ENCODE results near the gene MTIF3. TPM values are rescaled to one million over a fixed set of nuclear protein-coding genes. Genes with fewer than 3 reads are reported as not detected.
A peak's percentile ranks its signal among the peaks of the same experiment; 100 is the strongest.

MTIF3 gene, protein sequence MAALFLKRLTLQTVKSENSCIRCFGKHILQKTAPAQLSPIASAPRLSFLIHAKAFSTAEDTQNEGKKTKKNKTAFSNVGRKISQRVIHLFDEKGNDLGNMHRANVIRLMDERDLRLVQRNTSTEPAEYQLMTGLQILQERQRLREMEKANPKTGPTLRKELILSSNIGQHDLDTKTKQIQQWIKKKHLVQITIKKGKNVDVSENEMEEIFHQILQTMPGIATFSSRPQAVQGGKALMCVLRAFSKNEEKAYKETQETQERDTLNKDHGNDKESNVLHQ
- polyA plus RNA-seq (ENCODE audit: insufficient read length) = 56.0 TPM

DNA sequence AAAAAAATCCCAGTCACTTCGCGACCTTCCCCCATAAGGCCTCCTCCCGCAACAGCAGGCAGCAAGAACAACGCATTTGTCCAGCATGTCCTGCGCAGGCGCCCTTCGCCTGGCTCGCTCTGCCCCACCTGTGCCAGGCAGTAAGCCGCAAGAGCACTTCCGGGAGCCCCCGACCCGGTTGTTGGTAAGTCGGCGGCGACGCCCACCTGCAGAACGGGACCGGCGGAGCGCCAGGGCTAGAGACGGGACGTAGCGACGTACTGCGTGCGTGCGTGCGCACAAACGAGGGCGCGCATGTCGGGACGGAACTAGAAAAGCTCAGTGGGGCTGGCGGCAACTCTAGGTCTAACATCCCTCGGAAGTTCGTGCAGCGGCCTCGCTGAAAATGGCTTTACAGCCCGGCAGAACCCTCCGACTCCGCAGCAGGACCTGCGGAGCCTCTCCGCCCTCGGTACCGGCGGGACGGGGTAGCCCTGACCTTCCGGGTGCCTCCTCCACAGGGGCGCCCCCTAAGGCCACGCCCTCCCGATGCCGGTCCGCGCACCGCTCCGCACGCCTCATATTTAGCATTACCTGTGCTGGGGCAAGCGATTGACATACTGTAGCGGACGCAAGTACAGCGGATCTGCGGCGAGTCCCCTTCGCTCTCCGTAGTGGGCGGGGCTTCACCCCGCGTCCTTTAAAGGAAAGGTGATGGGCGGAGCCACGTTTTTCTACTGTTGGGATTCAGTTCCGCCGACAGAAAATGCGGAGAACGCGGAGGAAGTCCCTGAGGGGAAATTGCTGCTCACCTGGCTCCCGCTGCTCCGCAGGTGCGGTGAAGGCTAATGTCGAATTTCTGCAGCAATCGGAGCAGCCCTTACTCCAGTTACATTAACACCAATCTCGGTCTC is at the start of gene MTIF3:
TSS of gene MTIF3 (minus strand) at position 629 of the 893 bp plus-strand sequence. CDS start 10,116 bp downstream, outside the sequence.
- peak; percentile 94 for DNase-seq

DNA sequence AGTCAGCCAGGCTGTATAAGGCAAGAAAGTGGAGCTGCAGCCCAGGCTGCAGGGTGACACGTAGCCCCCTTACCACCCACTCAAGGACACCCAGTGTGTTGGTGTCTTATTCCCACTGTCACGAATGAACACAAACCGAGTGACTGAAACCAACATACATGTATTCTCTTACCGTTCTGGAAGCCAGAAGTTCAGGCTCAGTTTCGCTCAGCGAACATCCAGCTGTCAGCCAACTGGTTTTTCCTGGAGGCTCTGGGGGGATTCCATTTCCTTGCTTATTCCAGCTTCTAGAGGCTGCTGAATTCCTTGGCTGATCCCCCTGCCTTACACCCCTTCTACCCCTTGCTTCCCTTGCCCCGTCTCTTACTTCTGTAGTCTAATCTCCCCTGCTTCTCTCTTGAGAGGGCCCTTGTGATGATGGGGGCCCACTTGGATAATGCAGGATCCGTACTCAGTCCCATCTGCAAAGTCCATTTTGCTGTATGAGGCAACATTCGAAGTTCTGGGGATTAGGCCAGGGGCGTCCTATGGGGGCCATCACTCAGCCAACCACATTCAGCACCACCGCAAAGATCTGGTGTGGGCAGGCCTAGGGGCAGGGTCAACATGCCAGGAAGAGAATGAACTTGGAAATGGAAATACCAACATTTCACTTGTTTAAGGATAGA is 47.3 kb upstream of the MTIF3 start:
- DNase-seq = peak; percentile 39

DNA sequence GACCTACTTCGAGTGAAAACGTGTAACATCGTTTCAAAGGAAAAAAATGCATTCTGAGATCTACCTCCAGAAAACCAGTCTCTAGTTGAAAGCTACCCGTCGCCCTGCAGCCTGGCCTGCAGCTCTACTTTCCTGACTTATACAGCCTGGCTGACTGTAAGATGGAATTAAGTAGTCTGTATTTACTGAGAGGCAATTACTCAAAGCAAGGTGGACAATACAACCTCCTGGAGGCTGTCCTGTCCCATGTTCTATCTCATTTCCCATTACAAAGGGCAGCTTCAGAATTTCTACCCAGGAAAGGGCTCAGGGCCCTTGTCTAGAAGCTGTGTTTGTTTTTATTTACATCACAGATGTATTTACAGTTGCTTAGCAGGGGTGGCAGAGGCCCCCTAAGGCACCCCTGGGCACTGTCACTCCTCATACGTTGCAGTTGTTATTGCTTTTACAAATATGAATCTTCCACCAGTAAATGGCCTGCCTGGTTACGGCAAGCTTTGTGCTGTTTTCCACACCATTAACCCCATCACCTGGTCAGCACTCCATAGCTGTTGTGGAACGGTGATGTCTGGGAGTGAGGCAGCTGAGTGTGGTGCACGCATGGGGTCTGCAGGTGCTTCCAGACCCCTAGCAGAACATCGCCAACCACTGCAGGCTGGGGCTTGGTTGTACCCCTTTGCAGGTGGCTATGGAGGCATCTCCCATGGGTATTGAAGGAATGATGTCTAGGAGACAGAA is 46.3 kb upstream of the MTIF3 start:
- no peak for DNase-seq

DNA sequence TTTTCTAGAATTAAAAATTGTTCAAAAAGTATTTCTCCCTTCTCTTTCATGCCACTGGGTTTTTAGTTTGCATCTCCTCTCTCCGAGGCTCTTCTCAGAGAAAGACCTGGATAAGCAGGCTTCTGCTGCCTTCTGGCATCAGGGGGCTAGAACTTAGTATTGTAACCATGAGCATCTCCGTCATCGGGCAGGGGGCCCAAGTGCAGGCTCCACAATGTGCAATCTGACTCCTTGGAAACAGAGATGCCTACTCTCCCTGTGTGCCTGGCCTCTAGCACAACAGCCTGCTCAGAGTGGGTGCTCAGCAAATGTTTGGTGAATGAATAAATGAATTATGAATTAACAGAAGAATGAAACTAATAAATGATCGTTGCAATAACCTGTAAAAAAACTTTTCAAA is 45.6 kb upstream of the MTIF3 start:
- DNase-seq = no peak

DNA sequence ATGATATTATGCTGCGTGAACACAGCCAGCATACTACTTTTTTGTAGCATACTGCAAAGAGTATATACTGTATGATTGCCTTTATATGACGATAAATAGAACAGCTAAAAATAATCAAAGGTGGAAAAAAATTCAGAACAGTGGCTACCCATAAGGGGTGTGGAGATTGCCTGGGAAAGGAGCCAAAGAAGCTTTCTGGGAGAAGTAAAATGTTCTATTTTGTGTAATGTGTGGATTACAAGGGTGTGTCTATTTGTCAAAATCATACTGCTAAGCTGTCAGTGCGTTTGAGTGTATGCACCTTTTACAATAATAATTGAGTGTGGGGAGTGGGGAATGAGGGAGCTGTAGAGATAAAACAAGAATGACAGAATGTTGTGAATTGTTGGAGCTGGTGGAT is 45.2 kb upstream of the MTIF3 start:
- DNase-seq = no peak

DNA sequence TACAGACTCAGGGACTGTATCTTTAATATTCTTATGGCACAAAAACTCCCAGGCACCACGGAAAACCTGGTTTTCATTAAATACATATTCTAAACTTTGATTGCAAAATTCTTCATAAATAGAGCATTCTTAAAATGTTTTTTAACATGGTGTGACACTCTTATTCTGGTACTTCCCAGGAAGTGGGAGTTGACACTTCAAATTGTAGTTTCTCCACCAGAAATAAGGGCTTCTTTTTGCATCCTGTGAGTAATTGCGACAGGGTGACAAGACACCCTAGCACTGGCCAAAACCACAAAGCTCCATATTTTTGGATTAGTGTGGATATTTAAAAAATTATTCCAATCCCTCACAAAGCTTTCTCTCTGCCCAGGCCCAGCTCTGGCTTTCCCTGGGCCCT is 43.6 kb upstream of the MTIF3 start:
- no peak for DNase-seq

DNA sequence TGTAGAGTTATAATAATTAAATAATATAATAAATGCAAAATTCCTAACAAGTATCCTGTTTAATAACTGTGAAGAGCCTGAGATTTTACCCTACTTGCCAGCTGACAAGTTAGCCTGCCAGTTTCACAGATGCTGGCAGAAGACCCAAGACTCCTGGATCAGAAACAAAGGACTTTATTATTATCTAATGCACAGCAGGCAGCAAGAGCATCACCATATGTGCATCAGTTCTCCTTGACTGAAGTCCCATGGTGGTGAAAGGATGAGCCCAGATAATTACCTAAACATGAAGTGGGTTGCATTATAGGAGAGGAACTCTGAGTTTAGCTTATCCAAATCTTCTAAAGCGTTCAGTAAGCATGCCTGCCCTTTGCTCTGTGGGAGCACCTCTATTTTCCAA is 39.1 kb upstream of the MTIF3 start:
- DNase-seq = no peak

DNA sequence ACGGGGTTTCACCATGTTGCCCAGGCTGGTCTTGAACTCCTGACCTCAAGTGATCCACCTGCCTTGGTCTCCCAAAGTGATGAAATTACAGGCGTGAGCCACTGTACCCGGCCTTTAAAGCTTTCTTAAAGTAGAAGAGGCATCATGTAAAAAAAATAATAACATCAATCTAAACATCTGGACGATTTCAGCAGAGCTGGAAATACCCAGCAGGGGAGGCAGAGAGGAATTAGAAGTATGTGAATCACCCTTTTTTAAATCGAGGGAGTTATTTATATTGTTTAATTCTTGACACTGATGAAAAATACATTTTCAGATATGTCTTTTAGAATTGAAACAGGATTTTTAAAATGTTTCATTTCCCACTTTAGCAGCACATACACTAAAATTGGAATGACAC is 37.4 kb upstream of the MTIF3 start:
- DNase-seq = no peak

DNA sequence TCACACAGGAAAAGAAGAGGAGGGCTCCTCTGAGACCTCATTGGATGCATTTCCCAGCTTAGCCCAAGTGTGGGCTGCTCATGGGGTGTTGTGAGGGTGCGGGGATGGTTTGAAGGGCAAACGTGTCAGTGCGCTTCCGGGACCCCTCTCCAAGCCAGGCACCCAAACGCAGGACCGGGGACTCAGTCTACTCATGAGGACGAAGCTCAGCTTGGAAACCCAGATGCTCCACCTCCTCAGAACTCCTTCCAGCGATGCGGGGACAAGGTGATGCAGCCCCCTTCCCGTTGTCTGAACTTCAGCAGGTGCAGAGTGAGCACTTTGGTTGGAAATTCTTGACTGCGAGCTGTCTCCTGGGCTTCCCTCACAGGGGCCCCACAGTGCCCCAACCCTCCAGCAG is 33.1 kb upstream of the MTIF3 start:
- no peak for DNase-seq

DNA sequence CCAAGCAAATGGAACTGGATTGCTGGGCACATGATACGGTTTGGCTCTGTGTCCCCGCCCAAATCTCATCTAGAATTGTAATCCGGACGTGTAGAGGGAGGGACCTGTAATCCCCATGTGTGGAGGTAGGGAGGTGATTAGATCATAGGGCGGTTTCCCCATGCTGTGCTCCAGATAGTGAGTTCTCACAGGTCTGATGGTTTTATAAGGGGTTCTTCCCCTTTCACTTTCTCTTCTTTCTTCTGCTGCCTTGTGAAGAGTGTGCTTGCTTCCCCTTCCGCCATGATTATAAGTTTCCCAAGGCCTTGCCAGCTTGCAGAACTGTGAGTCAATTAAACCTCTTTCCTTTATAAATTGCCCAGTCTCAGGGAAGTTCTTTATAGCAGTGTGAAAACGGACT is 32.6 kb upstream of the MTIF3 start:
- DNase-seq = no peak

DNA sequence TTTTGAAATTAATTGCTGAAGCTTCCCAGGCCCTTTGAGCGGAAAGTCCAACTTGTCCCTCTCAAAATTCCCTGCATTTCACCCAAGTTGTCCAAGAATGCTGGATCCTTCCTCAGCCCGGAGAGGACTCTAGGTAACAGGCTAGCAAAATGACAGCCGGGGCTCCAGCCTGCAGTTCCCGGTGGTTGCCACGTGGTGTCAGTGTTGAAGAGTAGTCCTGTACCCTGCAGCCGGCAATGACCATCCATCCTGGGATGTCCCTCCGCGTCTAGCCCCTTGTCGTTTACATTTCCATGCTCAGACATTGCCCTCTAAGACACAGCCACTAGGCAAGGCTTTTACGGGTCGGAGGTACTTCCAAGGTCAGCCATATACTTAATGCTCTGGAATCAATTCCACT is 31.4 kb upstream of the MTIF3 start:
- DNase-seq = no peak

DNA sequence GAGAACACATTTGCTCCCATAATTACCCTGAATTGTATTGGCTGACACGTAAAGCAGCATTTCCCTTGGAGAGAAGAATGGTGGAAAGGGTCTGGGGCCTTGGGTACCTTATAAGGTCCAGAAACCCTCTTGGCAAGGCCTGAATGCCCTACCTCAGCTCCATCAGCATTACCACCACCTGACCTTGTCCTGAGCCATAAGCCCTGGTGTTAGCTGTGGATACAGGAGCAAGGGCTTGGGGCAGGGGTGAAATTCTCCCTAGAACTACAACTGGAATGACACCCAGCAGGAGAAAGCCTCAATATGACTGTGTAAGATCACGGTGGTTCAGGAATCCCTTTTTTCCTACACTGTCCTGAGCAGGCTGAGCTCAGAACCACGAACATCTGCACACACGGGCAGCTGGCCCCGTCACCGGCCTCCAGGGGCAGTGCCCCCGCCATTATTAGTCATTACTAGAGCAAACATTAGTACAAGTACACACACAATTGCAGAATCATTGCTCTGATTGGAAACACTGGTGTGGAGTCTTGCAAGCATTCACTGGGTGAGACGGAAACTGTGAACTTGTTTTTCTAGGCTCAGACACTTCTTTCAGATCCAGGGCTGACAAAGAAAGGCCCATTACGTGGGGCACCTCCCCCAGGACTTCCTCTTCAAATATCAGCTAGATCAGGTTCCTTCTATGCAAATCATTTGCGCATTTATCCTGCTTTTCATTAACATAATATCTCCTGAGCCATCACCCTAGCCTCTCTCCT is 26.8 kb upstream of the MTIF3 start:
- no peak for DNase-seq

DNA sequence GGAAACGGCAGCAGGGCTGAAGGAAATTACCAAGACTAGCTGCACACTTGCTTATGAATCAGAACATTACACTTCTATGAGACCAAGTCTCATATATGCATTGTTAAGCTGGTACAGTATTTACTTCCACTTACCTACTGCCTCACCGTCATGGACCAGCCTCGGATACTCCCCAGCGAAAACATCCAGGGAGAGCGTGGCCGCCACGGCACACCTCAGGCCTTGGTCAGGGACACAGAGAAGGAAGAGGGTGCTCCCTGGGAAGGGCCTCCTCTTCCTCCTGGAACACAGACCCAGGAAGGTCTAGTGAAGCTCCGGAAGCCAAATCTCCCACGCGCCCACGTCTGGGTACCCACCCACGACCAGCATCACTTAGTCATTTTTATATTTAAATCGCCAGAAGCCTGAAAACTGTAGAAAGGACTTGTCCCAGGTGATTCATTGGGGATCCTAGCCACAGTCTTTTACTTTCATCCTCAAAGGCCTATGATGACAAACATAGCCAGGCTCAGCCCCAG is 24.4 kb upstream of the MTIF3 start:
- DNase-seq = no peak

DNA sequence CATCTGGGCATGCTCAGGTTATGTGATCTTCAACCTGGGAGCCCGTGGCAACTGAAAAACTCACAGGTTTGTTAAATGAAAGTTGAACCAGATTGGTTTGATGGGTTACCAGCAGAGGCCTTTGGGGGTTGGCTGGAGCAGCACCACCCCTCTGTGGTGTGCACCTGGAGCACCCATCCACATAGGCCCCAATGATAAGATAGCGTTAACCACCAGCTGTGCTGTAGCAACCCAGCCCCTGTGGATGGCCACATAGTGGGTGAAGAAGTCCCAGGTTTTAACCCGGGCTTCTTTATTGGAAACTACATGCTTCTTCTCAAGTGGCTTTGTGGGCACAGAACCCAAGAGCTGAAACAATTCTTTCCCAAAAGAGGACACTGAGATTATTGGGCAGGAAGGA is 22.6 kb upstream of the MTIF3 start:
- DNase-seq = no peak

DNA sequence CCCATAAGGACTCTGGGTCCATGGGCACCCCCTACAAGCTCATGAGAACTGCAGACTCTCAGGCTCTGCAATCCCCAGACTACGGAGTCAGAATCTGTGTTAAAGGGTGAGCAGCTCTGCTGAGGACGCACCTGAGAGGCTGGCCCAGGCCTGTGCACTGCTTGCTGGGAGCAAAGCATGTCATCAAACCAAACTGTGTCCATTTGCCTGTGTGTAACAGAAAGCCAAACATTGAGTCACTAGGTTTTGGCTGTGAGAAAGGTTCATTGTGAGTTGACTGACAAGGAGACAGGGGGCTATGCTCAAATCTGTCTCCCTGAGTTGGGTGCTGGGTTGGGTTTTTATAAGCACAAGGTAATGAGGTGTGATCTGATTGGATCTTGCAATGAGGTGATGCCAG is 22.1 kb upstream of the MTIF3 start:
- DNase-seq = no peak

DNA sequence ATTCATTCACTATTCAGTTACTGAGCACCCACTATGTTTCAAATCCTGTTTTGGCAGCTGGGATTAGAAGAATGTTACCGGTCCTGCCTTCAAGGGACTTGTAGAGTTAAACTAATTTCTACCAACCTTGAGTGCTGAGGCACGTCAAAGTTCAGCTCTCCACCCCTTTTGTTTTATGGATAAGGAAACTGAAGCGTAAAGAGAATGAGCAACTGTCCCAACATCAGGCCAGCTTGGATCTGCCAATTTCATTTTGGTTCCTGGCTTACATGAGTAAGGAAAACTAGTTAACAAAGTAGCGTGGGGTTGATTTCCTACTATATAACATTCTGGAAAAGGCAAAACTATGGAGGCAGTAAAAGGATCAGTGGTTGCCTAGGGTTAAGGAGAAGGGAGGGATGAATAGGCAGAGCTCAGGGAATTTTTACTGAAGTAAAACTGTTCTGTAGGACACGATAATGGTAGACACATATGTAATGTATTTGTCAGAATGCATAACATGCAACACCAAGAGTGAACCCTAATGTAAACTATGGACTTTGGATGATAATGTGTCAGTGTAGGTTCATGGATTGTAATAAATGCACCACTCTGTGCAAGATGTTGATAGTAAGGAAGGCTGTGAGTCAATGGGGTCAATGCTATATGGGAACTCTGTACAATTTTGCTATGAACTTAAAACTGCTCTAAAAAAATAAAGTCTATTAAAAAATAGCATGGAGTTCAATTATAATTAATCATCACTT is 19.9 kb upstream of the MTIF3 start:
- DNase-seq = no peak

DNA sequence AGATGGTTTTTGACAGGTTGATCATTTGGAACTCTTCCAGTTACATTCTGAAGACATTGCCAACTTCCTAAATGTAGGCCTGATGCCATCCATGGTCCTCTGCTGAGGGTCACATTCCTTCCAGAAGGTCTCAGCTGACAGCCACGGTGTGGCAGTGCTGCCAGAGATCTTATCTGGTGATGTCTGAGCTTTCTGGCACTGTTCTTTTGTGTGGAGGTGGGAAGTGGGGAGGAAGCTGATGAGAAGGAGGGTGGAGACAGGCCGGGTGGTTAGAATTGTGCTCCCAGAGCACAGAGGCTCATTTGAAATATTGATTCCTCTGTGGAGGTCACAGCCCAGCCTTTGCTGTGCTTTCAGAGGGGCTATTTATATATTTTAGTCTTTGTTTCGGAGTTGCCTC is 16.1 kb upstream of the MTIF3 start:
- no peak for DNase-seq

DNA sequence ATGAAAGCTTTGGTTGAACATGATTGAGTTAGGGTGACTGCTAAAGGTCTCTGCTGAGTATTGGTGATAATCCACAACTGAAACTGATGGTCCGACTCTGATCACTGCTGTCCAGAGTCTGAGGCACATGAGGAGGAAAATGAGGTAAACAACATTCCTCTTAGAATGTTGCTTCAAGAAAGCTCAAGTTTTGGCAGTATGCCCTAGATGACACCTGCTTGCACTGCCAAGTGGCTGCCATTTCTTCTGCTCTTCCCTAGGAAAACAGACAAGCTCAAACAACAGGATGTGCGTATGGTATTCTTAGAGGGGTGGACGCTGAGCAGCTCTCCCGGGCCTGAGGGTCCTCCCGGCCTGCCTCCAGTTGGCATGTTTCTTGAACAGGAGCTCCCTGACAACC is 15.2 kb upstream of the MTIF3 start:
- no peak for DNase-seq

DNA sequence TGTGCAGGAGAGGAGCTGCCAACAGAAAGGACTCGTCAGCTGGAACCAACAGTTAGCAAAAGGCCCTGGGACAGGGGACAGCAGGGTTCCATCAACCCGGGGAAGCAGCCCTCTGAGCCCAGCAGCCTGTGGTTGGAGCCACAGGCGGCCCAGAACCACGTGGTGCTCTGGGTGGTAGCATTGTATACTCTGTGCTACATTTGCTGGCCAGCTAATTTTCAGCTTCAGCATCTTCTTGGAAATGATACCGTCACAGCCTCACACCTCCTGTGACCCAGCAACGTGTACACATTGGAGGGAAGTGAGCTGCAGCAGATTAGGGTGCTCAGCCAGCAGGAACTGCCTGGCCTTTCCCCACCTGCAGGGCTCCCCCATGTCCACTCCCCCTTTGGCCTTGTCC is 13.1 kb upstream of the MTIF3 start:
- no peak for DNase-seq

DNA sequence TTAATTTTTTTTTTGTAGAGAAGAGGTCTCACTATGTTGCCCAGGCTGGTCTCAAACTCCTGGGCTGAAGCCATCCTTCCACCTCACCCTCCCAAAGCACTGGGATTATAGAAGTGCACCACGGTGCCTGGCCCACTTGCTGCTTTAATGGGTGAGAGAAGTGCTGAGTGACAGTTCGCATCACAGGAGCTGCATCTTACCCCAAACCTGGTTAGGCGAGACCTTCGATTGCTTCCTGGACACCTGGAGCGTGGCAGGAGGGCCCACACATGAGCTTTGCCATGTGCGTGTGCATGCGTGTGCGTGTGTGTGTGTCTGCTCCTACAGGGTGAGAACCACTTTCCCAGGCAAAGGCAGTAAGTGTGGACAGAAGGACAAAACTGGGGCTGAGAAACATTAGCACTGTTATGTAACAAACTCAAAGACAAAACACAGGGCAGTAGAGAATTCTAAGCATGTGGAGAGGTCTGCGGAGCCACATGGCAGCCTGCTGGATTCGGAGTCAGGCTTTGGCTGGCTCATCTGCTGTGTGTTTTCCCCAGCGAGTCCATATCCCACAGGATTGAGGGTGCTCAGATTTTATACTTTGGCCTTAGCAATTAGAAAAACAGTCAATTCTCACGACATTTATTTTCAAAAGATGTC is 11.7 kb upstream of the MTIF3 start:
- no peak for DNase-seq
